ENCODE results near the gene ACTN1. TPM values are rescaled to one million over a fixed set of nuclear protein-coding genes. Genes with fewer than 3 reads are reported as not detected.
"Not testable (repeated sequence)": the region's sequence is repeated elsewhere in the genome, so short reads cannot be mapped to it uniquely, and the experiment has no call there.

The ACTN1 gene
- total and polyA plus RNA-seq, 10 of the 15 experiments (the other 5 are each of a cell fraction or from before 2014, with no cell fraction given), result 0.14 to 39.4 (median 2.6) TPM

- ATAC-seq, result no peak
- Histone ChIP-seq H3K27ac (ENCODE audit: control insufficient read depth, insufficient read depth) (no peak overlapping the region), H3K36me3 (ENCODE audit: control insufficient read depth in 2 of 2, insufficient read depth in 2 of 2, low read length in 1 of 2) (no peaks in the 10 kb centered on the region; a peak in 1 of 4 replicates), H3K79me2 (ENCODE audit: control insufficient read depth, insufficient read depth, low read length) (no peaks in the 10 kb centered on the region; the same call in none of the 2 replicates), H3K4me1 (ENCODE audit: control insufficient read depth, insufficient read depth, low read length) (no peaks in the 10 kb centered on the region; the same call in 1 of the 2 replicates), H3K27me3 (replicated peaks in 1 of 2; ENCODE audit: control insufficient read depth in 2 of 2, insufficient read depth in 2 of 2, low read length in 1 of 2) (no peaks in the 10 kb centered on the region), H3K9ac (ENCODE audit: control insufficient read depth, insufficient read depth, low read length) (no peak overlapping the region), H3K9me3 (replicated peaks; ENCODE audit: control insufficient read depth, insufficient read depth, low read length) (peaks cover 11% of the 10 kb centered on the region; the same call in 2 of the 3 replicates), H2AFZ (ENCODE audit: control insufficient read depth, low read depth, low read length) (no peak overlapping the region), H3K4me2 (ENCODE audit: control insufficient read depth, insufficient read depth) (no peak overlapping the region), H3K4me3 (no peak overlapping the region), H4K20me1 (ENCODE audit: control insufficient read depth, insufficient read depth) (no peaks in the 10 kb centered on the region)
- BruUV-seq (replicated peaks), result no TSS peak
- TF ChIP-seq KAT2A (conservative IDR thresholded peaks at IDR 0.05; ENCODE audit: control insufficient read depth, low read depth, low read length) (no peak), RB1 (IDR thresholded peaks at IDR 0.05; ENCODE audit: borderline replicate concordance) (no peak), BRCA1 (IDR thresholded peaks at IDR 0.05; ENCODE audit: low read depth, low read length) (no peak), LARP7 (IDR thresholded peaks at IDR 0.05) (no peak), POLR2AphosphoS5 (IDR thresholded peaks at IDR 0.05; ENCODE audit: low read length) (no peak), SREBF2 (IDR thresholded peaks at IDR 0.05; ENCODE audit: low read length) (no peak), CBX5 (IDR thresholded peaks at IDR 0.05; ENCODE audit: low read depth) (no peak), HDAC6 (IDR thresholded peaks at IDR 0.05; ENCODE audit: unreplicated experiment) (no peak), STAT1 (conservative IDR thresholded peaks at IDR 0.05) (no peak)
- 57% methylated on average over 5 of the region's 5 CpGs for WGBS (ENCODE audit: insufficient coverage, insufficient replicate concordance, low lambda C conversion rate, missing lambda C conversion rate)
- RAD21 ChIA-PET (ENCODE audit: unreplicated experiment), result no interaction called here
- FAIRE-seq, result no peak
- CTCF ChIA-PET, result no interaction called here
- in situ Hi-C loops (cut with MboI) (no loop called here), intact Hi-C loops (cut with micrococcal nuclease; ENCODE audit: unreplicated experiment) (no loop called here)
- DNase-seq (ENCODE audit: low read depth, low spot score), result no peak
- SMC1A ChIA-PET (ENCODE audit: uncharacterized antibody, unreplicated experiment), result no interaction called here
- POLR2A ChIA-PET, result no interaction called here
These were observed 5.5 kb downstream of the ACTN1 start for GRCh38 chr14:68973639-68974038.

- H3K9ac ChIP-seq (ENCODE audit: control insufficient read depth, insufficient read depth, low read length); in situ Hi-C loops (cut with MboI); SMC1A ChIA-PET (ENCODE audit: uncharacterized antibody, unreplicated experiment); CTCF ChIA-PET; BruUV-seq (replicated peaks); H4K20me1 ChIP-seq (ENCODE audit: control insufficient read depth, insufficient read depth); H3K79me2 ChIP-seq (ENCODE audit: control insufficient read depth, insufficient read depth, low read length); H3K27me3 ChIP-seq (replicated peaks in 1 of 2; ENCODE audit: control insufficient read depth in 2 of 2, insufficient read depth in 2 of 2, low read length in 1 of 2); RAD21 ChIA-PET (ENCODE audit: unreplicated experiment); POLR2A ChIA-PET; H3K36me3 ChIP-seq (ENCODE audit: control insufficient read depth in 2 of 2, insufficient read depth in 2 of 2, low read length in 1 of 2); H3K4me1 ChIP-seq (ENCODE audit: control insufficient read depth, insufficient read depth, low read length); intact Hi-C loops (cut with micrococcal nuclease; ENCODE audit: unreplicated experiment); H3K4me2 ChIP-seq (ENCODE audit: control insufficient read depth, insufficient read depth); H3K4me3 ChIP-seq; FAIRE-seq; H2AFZ ChIP-seq (ENCODE audit: control insufficient read depth, low read depth, low read length); ATAC-seq; H3K27ac ChIP-seq (ENCODE audit: control insufficient read depth, insufficient read depth); DNase-seq (ENCODE audit: low read depth, low spot score): not testable (repeated sequence)
- 50% methylated on average over 6 of the region's 6 CpGs for WGBS (ENCODE audit: insufficient coverage, insufficient replicate concordance, low lambda C conversion rate, missing lambda C conversion rate)
- peaks cover 11% of the 10 kb centered on the region; the same call in 2 of the 3 replicates for H3K9me3 ChIP-seq (replicated peaks; ENCODE audit: control insufficient read depth, insufficient read depth, low read length)
These were observed 5.9 kb downstream of the ACTN1 start for GRCh38 chr14:68973219-68973565.

Measured in GM12878 (cell line).